NCI-H2107 treated with DMSO at 0.1 percent for 48 hours (cell line): ENCODE data around the gene KCNQ5.
"Not testable (repeated sequence)": the region's sequence is repeated elsewhere in the genome, so short reads cannot be mapped to it uniquely, and the experiment has no call there.

ENCODE experiments used
- DNase-seq: peaks from one replicate; lab custom pipeline; 2025; ENCODE audit not compliant: unreplicated experiment; lab: John Stamatoyannopoulos, UW

Gene KCNQ5

GRCh38 chr6:72892901-72893300 is 271.0 kb downstream of the KCNQ5 start:
- DNase-seq = no peak

DNA sequence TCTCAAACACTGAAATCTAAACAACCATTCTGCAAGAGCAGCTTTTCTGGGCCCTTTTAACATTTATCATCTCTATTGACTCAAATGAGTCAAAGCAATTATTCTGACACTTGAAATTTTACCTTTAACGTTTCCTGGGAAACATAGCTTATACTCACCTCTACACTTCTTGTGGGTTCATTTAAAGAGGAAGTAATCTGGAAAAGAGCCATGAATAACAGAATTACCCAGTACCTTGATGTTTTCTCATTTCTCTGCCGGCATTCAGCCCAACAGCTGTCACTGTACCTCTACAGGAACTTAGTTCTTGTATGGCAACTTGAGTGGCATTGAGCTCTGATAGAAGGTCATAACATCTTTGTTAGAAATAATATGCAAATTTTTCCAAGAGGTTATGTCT is 272.2 kb downstream of the KCNQ5 start:
- DNase-seq = peak; percentile 14

GRCh38 chr6:72898313-72898712 is 276.4 kb downstream of the KCNQ5 start:
- not testable (repeated sequence) for DNase-seq

DNA sequence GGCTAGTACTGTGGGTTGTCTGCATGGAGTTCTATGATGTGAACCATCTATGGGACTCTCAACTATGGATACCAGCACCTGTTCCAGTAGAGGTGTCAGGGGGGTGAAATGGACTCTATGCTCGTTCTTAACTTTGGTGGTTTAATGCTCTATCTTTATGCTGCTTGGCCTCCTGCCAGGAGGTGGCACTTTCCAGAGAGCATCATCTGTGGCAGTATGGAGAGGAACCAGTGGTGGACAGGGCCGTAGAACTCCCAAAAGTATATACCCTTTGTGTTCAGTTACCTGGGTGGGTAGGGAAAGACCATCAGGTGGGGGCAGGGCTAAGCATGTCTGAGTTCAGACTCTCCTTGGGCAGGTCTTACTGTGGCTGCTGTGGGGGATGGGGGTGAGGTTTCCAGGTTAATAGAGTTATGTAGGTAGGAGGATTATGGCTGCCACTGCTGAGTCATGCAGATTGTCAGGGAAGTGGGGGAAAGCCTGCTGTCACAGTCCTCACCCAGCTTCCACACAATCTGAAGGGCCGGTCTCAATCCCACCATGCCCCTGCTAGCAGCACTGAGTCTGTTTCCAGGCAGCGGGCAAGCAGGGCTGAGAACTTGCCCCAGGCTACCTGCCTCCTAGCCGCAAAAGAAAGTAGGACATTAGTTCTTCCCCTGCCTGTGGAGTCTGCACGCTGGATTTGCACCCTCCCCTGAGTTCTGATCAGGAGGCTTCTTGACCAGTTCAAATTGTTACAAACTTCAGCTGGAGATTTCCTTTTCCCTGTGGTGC is 284.0 kb downstream of the KCNQ5 start:
- no peak for DNase-seq

GRCh38 chr6:72911463-72912155 is 289.7 kb downstream of the KCNQ5 start:
- DNase-seq = no peak

DNA sequence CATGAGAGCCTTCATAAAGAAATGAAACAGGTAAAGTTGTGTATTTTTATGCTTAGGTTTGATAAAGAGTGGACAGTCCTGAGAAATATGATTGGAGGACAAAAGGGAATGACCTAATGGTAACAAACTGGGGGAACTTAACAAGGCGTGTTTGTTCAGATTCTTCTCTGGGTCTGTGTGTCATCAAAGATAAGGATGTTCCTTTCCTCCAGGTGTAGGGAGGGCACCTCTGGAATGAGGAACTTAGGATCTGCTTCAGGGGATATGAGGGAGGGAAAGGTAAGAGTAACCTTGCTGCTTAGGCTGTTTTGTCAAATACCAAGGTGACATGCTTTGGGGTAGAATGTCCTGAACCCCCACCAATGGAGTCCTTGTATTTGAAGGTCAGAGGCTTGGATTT is 291.9 kb downstream of the KCNQ5 start:
- DNase-seq = no peak

DNA sequence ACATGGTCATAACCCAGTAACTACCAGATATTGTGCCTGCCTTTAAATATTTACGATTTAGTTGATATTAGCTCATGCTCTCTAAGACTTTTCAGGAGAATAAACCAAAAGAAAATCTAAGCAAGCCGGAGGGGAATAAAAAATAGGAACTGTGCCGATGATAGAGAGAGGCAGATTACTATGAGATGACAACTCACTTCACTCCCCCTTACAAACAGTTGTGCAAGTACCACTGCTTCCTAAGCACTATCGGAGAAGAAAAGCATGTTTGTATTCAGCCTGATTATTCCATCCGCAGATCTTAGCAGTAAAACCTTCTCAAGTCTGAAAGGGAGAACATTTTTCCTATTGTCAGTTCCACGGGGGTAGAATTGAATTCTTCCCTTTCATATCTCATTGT is 294.4 kb downstream of the KCNQ5 start:
- no peak for DNase-seq

GRCh38 chr6:72916906-72917305 is 295.0 kb downstream of the KCNQ5 start:
- no peak for DNase-seq

DNA sequence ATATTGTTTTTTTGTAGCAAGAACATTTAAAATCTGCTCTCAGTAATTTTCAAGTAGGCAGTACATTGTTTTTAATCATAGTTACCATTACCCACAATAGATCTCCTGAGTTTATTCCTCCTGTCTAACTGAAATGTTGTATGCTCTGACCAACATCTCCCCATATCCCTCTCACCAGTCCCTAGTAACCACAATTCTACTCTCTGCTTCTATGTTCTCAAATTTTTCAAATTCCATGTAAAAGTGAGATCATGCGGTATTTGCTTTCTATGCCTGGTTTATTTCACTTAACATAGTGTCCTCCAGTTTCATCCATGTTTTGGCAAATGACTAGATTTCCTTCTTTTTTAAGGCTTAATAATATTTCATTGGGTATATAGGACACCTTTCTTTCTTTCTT is 300.5 kb downstream of the KCNQ5 start:
- no peak for DNase-seq

- no peak for DNase-seq
These were observed 303.3 kb downstream of the KCNQ5 start for GRCh38 chr6:72925136-72925535.

DNA sequence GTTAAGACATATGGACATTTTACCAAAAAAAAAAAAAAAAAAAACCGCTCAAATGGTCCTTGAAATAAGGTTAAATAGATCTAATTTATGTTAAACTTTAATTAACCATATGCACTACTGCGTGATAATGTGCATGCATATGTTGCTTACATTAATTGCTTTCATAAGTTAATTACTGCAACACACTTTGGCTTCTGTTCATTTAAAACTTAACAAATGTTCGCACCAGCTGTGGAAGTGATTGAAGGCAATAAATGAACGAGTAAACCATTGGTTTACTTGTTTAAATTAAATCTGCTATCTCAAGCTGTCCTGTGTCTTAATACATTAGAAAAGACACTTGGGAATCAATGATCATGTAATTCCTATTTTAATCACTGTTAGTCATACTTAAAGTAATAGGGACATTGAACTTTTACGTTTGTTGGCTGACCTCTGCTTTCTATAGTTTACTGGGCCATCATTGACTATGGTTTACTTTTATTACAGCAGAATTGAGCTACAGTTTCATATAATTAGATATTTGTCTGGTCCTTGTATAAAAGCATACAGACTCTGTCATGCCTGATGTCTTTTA is 308.8 kb downstream of the KCNQ5 start:
- DNase-seq = no peak

DNA sequence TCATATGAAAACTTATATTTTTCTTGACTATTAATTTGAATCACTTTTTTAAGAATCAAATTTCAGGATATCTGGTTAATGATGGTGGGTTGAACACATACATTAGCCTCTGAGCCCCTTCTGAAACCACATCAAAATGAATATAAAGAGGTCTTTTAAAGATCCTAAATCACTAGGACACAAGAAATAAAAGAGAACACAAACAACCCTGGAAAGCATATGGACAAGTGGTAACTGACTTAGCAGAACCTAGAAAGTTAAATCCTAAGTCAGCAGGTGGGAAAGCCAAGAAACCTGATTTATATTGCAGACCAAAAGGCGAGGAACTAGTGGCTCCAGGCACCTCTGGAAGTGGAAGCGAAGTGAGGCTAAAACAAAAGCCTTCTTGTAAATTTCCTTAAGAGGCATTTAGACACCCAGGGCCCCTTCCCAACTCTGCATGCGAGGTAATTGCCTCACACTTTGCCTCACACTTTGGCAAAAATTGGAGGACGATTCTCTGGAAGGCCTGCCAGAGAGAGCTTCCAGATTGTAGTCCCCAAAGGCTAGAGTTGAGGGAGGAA is 309.5 kb downstream of the KCNQ5 start:
- DNase-seq = no peak

DNA sequence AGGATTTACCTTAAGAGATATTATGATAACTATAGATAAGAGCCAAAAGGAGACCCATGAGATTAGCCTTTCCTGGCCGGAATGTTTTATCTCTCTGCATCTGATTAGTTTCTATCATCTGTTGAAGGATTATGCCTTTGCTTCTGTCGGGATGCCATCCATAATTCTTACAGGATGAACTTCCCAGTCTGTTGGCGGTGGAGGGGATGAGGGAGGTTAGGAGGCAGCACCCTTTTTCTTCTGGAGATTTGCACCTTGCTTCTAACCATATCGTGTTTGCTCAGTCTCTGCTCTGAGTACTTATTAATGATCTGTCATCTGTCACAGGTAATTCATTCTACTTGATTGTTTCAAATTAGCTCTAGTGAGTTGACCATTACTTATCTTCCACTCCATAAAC is 311.4 kb downstream of the KCNQ5 start:
- no peak for DNase-seq

GRCh38 chr6:72936766-72937559 is 315.1 kb downstream of the KCNQ5 start:
- DNase-seq = no peak

DNA sequence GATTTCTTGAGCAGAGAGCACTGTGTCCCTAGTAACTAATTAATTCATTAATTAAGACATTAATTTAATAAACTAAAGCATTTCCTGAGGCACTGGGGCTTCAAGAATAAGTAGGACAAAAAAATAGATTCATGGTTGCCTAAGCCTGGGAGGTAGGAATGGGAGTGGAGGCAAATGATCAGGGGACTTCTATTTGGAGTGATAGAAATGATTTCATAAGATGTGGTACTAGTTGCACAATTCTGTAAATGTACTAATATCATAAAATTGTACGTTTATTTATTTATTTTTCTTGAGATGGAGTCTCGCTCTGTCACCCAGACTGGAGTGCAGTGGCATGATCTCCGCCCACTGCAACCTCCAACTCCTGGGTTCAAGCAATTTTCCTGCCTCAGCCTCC is 316.2 kb downstream of the KCNQ5 start:
- no peak for DNase-seq

- DNase-seq = no peak
These were observed 317.1 kb downstream of the KCNQ5 start for GRCh38 chr6:72939004-72939403.

- DNase-seq = no peak
These were observed 318.4 kb downstream of the KCNQ5 start for GRCh38 chr6:72940265-72940664.

- no peak for DNase-seq
These were observed 319.4 kb downstream of the KCNQ5 start for GRCh38 chr6:72941263-72941662.

GRCh38 chr6:72941751-72942150 is 319.9 kb downstream of the KCNQ5 start:
- DNase-seq = peak; percentile 49

- DNase-seq = no peak
These were observed 321.8 kb downstream of the KCNQ5 start for GRCh38 chr6:72943699-72944098.

DNA sequence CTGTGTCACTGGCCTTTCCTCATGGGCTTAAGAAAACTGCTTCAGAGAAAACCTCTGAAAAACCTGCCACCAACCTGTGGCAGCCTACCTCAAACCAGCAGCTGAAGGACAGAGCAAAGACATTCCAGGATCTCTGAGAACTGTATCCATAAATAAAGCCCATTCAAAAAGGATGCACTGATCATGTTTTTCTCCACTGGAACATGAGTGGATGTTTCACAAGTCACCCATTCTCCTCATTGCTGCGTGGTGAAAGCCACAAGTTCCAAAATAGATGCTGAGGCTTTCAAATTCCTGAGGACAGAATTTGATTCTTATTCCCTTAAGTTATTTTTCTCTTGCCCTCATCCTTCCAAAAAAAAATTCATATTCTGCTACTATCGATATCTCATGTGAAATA is 322.8 kb downstream of the KCNQ5 start:
- no peak for DNase-seq
